NCI-H510A treated with DMSO at 0.1 percent for 48 hours (cell line): Measurements from ENCODE around the gene ALDH1A2.
A peak's percentile ranks its signal among the peaks of the same experiment; 100 is the strongest.

Experiments used
- DNase-seq: peaks from one replicate; lab custom pipeline; 2025; lab: John Stamatoyannopoulos, UW

ALDH1A2 gene

GRCh38 chr15:57994221-57995049 lies 71.1 kb downstream of the ALDH1A2 start:
- DNase-seq, result peak; percentile 3

DNA sequence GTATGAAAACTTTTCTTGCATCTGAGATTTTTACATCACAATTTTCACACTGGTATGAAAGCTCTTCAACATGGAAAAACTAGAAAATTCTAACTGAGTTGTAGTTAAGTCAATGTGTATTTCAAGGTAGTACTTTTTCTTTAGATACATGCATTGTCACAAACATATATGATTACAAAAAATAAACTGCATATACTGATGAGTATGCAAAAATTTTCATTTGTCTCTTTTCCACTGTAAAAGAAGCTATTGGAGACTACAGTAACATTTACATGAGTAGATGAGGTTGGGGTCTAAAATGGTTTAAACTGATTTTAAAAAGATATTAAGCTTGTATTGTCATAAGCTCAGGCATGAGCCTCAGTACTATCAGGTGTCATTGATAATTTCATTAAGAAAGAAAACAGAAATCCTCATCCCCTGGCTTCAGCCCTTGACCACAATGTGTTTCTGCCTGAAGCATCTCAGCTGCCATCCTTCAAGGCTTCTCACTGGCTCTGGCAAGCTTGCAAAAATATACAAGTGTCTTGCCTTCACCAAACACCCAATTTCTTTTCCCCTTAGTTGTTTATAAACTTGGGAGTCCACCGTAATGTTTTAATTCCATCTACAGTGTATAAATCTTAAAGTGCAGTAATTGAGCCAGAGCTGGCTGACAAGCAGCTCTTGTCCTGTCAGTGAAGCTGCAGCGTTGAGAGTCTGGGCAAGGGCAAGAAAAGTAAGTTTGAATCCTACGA lies 71.9 kb downstream of the ALDH1A2 start:
- DNase-seq, result no peak

GRCh38 chr15:57992761-57993355 lies 72.7 kb downstream of the ALDH1A2 start:
- no peak for DNase-seq

GRCh38 chr15:57973534-57973933 lies 92.0 kb downstream of the ALDH1A2 start:
- no peak for DNase-seq

GRCh38 chr15:57972864-57973263 lies 92.6 kb downstream of the ALDH1A2 start:
- no peak for DNase-seq

DNA sequence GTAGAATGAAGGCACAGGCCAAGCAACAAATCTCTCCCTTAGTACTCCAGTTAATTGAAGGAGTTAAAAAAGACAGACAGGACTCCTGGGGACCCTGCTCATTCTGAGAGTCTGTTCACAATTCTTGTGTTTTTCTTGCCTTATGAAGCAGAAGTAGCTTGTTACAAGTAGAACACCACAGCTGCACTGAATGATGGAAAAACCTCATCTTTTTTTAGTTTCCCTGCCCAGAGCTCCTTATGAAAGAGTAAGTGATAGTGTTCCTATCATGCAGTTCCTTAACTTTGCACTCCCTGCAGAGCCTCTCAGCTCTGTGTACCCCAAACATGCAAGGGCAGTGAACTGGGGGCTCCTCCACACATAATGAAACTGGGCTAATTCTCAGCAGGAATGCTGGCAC lies 95.5 kb downstream of the ALDH1A2 start:
- DNase-seq, result no peak

DNA sequence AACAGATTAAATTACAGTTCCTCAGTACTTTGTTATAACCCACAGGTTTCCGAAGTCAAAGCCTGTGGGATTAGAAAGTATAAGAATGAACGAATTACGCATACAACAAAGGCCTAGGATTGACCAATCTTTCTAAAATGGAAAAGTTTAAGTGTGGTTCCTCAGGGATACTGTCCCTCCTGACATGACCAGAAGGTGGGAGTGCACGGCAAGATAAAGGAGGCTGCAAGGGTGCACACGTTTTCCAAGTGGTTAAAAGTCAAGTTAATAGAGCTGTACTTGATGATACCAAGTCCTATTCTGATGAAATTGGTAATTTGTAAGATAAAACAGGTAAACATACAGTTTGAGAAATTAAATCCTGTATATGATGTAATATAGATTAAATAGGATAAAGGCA lies 96.2 kb downstream of the ALDH1A2 start:
- DNase-seq, result no peak

DNA sequence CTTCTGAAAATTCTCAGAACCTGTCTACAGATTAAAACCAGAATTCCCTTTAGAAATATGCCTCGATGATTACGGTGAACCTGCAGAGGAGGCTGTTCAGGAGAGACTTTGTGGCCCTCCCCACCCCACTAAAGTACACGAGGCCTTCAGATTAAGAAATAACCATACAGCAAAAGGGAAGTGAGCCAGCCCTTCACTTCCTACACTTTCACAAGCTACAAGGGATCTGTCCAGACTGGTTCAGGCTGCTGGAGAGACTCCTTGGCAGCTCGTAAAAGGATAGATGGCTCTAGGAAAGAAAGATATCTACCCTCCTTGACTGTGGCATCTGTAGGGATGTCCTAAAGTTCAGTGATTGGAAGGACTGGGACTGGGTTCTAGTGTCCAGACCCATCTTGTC lies 102.6 kb downstream of the ALDH1A2 start:
- no peak for DNase-seq

GRCh38 chr15:57961919-57962318 lies 103.6 kb downstream of the ALDH1A2 start:
- DNase-seq, result no peak

GRCh38 chr15:57957113-57957512 lies 108.4 kb downstream of the ALDH1A2 start:
- DNase-seq, result no peak

- DNase-seq, result no peak
Measured at GRCh38 chr15:57953874-57954273, 111.6 kb downstream of the ALDH1A2 start.

DNA sequence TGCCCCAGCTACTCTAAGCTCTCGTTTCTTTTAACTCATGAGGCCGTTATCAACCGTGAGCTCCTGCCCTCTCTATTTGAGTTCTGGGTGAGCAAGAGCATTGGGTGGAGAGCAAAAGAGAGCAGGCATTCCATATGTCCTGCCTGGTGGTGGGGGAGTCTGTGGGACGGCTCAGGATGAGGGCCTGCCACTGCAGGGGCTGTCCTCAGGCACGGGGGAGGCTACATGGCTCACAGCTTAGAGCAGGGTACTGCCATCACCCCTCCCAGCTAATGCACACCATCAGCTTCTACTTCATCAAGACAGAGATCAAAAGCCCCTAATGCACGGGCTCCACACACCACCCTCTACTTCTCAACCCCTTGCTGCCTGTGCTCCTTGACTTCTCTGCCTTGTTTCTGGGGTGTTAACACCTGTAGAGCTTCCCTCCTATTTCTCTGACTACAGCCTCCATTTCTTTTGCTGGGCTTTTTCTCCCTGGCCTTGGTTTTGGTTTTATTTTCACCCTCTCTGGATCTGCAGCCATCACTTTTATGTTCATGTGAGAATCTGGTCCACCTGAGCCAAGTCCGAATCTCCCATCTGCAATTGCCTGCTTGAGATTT lies 114.1 kb downstream of the ALDH1A2 start:
- DNase-seq, result no peak

GRCh38 chr15:57950381-57950946 lies 115.0 kb downstream of the ALDH1A2 start:
- DNase-seq, result no peak

- DNase-seq, result no peak
Measured at GRCh38 chr15:57949374-57949943, 116.1 kb downstream of the ALDH1A2 start.

- DNase-seq, result no peak
Measured at GRCh38 chr15:57948351-57949289, 116.9 kb downstream of the ALDH1A2 start.

- DNase-seq, result no peak
Measured at GRCh38 chr15:57947781-57948180, 117.7 kb downstream of the ALDH1A2 start.

- DNase-seq, result no peak
Measured at GRCh38 chr15:57947282-57947681, 118.2 kb downstream of the ALDH1A2 start.

GRCh38 chr15:57946491-57947048 lies 118.9 kb downstream of the ALDH1A2 start:
- DNase-seq, result no peak

GRCh38 chr15:57945616-57946015 lies 119.9 kb downstream of the ALDH1A2 start:
- DNase-seq, result no peak

- DNase-seq, result no peak
Measured at GRCh38 chr15:57943754-57944420, 121.6 kb downstream of the ALDH1A2 start.
